Measurements from ENCODE around the gene UPK1B.

DNA sequence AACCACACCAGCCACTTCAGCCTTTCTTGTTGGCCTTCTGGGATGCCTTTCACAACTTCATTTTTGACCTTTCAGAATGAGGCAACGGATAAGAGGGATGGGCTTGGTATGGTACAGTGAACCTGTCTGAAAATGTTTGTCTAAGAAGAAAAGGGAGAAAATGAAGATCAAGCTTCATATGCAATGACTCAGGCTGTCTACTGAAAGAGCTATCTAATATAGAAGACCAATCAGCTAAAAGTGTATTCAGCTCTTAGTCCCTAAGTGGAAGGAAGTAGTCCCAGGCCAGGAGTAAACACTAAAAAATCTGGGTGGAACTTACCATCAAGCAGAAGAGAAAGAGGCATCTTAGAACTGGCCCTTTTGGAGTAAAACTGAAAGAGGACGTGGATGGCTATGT is 12.2 kb upstream of the UPK1B start:
- TF ChIP-seq TCF12 (IDR thresholded peaks at IDR 0.05; ENCODE audit: low read depth), result no peak
- TF ChIP-seq, protein P1, sequence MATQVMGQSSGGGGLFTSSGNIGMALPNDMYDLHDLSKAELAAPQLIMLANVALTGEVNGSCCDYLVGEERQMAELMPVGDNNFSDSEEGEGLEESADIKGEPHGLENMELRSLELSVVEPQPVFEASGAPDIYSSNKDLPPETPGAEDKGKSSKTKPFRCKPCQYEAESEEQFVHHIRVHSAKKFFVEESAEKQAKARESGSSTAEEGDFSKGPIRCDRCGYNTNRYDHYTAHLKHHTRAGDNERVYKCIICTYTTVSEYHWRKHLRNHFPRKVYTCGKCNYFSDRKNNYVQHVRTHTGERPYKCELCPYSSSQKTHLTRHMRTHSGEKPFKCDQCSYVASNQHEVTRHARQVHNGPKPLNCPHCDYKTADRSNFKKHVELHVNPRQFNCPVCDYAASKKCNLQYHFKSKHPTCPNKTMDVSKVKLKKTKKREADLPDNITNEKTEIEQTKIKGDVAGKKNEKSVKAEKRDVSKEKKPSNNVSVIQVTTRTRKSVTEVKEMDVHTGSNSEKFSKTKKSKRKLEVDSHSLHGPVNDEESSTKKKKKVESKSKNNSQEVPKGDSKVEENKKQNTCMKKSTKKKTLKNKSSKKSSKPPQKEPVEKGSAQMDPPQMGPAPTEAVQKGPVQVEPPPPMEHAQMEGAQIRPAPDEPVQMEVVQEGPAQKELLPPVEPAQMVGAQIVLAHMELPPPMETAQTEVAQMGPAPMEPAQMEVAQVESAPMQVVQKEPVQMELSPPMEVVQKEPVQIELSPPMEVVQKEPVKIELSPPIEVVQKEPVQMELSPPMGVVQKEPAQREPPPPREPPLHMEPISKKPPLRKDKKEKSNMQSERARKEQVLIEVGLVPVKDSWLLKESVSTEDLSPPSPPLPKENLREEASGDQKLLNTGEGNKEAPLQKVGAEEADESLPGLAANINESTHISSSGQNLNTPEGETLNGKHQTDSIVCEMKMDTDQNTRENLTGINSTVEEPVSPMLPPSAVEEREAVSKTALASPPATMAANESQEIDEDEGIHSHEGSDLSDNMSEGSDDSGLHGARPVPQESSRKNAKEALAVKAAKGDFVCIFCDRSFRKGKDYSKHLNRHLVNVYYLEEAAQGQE (IDR thresholded peaks at IDR 0.05; ENCODE audit: low read depth), result no peak
- no peak for TF ChIP-seq RAD21 (IDR thresholded peaks at IDR 0.05; ENCODE audit: low read depth)
- TF ChIP-seq, protein P2, sequence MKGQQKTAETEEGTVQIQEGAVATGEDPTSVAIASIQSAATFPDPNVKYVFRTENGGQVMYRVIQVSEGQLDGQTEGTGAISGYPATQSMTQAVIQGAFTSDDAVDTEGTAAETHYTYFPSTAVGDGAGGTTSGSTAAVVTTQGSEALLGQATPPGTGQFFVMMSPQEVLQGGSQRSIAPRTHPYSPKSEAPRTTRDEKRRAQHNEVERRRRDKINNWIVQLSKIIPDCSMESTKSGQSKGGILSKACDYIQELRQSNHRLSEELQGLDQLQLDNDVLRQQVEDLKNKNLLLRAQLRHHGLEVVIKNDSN (IDR thresholded peaks at IDR 0.05), result no peak
- no peak for TF ChIP-seq TEAD4 (IDR thresholded peaks at IDR 0.05)
- no peak for TF ChIP-seq NFIC (IDR thresholded peaks at IDR 0.05)
- no peak for TF ChIP-seq FOXM1 (IDR thresholded peaks at IDR 0.05; ENCODE audit: borderline replicate concordance, low read depth)
- TF ChIP-seq CREB1 (IDR thresholded peaks at IDR 0.05; ENCODE audit: low read depth), result no peak

Data from Ishikawa (cell line).